ENCODE data around the gene GPR55. TPM values are rescaled to one million over a fixed set of nuclear protein-coding genes. Genes with fewer than 3 reads are reported as not detected.

Gene GPR55
- total RNA-seq, 1 donor from 2014 or later = not detected

GRCh38 chr2:230942371-230942770 is 17.3 kb upstream of the GPR55 start:
- Mint-ChIP-seq H3K9me3 (peaks cover 4% of the 10 kb centered on the region), H3K27ac (no peak overlapping the region), H3K27me3 (ENCODE audit: low read depth) (no peaks in the 10 kb centered on the region), H3K36me3 (peaks cover 1% of the 10 kb centered on the region), H3K4me1 (no peaks in the 10 kb centered on the region), H3K4me3 (no peak overlapping the region)
- no peak for TF ChIP-seq CTCF (IDR thresholded peaks at IDR 0.05; ENCODE audit: unreplicated experiment)
- DNase-seq (ENCODE audit: low spot score in 2 of 2, unreplicated experiment in 2 of 2) = no peak

- Mint-ChIP-seq H3K9me3 (peaks cover 5% of the 10 kb centered on the region), H3K27me3 (ENCODE audit: low read depth) (no peaks in the 10 kb centered on the region), H3K36me3 (peaks cover 1% of the 10 kb centered on the region), H3K4me3 (no peak overlapping the region), H3K27ac (no peak overlapping the region), H3K4me1 (no peaks in the 10 kb centered on the region)
- no peak for TF ChIP-seq CTCF (IDR thresholded peaks at IDR 0.05; ENCODE audit: unreplicated experiment)
- no peak for DNase-seq (ENCODE audit: low spot score in 2 of 2, unreplicated experiment in 2 of 2)
Observed at GRCh38 chr2:230941202-230942180, 16.4 kb upstream of the GPR55 start.

- Mint-ChIP-seq H3K36me3 (peaks cover 1% of the 10 kb centered on the region), H3K27ac (no peak overlapping the region), H3K9me3 (peaks cover 12% of the 10 kb centered on the region), H3K4me3 (no peak overlapping the region), H3K27me3 (ENCODE audit: low read depth) (no peaks in the 10 kb centered on the region), H3K4me1 (no peaks in the 10 kb centered on the region)
- no peak for TF ChIP-seq CTCF (IDR thresholded peaks at IDR 0.05; ENCODE audit: unreplicated experiment)
- no peak for DNase-seq (ENCODE audit: low spot score in 2 of 2, unreplicated experiment in 2 of 2)
Observed at GRCh38 chr2:230940471-230940815, 15.4 kb upstream of the GPR55 start.

GRCh38 chr2:230939691-230940470 is 14.8 kb upstream of the GPR55 start:
- Mint-ChIP-seq H3K4me1 (no peaks in the 10 kb centered on the region), H3K4me3 (no peak overlapping the region), H3K36me3 (peaks cover 1% of the 10 kb centered on the region), H3K27ac (no peak overlapping the region), H3K9me3 (peaks cover 13% of the 10 kb centered on the region), H3K27me3 (ENCODE audit: low read depth) (no peaks in the 10 kb centered on the region)
- DNase-seq (ENCODE audit: low spot score in 2 of 2, unreplicated experiment in 2 of 2) = no peak
- TF ChIP-seq CTCF (IDR thresholded peaks at IDR 0.05; ENCODE audit: unreplicated experiment) = no peak

- DNase-seq (ENCODE audit: low spot score in 2 of 2, unreplicated experiment in 2 of 2) = no peak
- Mint-ChIP-seq H3K9me3 (peaks cover 13% of the 10 kb centered on the region), H3K27me3 (ENCODE audit: low read depth) (no peaks in the 10 kb centered on the region), H3K27ac (no peak overlapping the region), H3K4me3 (no peak overlapping the region), H3K36me3 (peaks cover 1% of the 10 kb centered on the region), H3K4me1 (no peaks in the 10 kb centered on the region)
- TF ChIP-seq CTCF (IDR thresholded peaks at IDR 0.05; ENCODE audit: unreplicated experiment) = no peak
Observed at GRCh38 chr2:230939066-230939591, 14.1 kb upstream of the GPR55 start.

All from mesothelial cell of epicardium (in vitro differentiated cells).